GM12891 (cell line): ENCODE measurements around the gene TTC39B.

Source experiments
- POLR2A ChIP-seq: IDR thresholded peaks from 2 replicates; pipeline ENCODE4 v1.6.1; 2011; ENCODE audit warnings: low read depth, low read length, control low read depth
- POLR2AphosphoS5 ChIP-seq: IDR thresholded peaks from 2 replicates; pipeline ENCODE4 v1.6.1; 2011; ENCODE audit warnings: low read depth, low read length, control low read depth
- TAF1 ChIP-seq: IDR thresholded peaks from 2 replicates; pipeline ENCODE4 v1.6.1; 2011; ENCODE audit warnings: low read depth, low read length, control low read depth

GRCh38 chr9:15115702-15116101 is 191.3 kb downstream of the TTC39B start:
- TF ChIP-seq POLR2A, result no peak
- no peak for TF ChIP-seq TAF1
- TF ChIP-seq POLR2AphosphoS5, result no peak
